HT1080 (cell line): ENCODE measurements around the gene APELA. TPM values are rescaled to one million over a fixed set of nuclear protein-coding genes. Genes with fewer than 3 reads are reported as not detected.
"Not testable (repeated sequence)": the region's sequence is repeated elsewhere in the genome, so short reads cannot be mapped to it uniquely, and the experiment has no call there.

Experiments used
- DNase-seq: peaks from one replicate; pipeline ENCODE4 v3.0.0-alpha.2; 2015; ENCODE audit warnings: low read depth
- total RNA-seq: library from RNA; depleted of rRNA; stranded (reverse); fragments of >200 nt; shearing (Covaris generic); gene quantifications from 2 replicates; pipeline ENCODE4 v1.2.3, GENCODE V29; 2014; rRNA removed

Gene APELA
- total RNA-seq, 1 experiment from 2014 or later, result not detected

DNA sequence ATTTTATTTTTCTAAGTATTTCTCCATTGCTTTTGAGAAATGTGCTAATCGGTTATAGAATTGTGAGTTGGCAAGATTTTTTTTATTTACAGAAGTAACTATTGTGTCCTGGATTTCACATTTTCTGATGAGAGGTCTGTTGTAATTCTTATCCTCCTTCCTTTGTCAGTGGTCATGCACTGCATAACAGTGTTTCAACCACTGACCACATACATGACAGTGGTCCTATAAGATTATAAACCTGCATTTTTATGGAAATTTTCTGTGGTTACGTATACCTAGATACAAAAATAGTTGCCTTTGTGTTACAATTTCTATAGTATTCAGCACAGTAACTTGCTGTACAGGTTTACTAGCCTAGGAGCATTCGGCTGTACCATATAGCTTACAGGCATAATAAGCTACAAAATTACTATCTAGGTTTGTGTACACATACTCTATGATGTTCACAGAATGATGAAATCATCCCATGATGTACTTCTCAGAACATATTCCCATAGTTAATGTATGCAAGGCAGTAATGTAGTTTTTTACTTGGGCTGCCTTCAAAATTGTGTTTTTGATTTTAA, 47.8 kb downstream of the APELA start:
- DNase-seq, result no peak

DNA sequence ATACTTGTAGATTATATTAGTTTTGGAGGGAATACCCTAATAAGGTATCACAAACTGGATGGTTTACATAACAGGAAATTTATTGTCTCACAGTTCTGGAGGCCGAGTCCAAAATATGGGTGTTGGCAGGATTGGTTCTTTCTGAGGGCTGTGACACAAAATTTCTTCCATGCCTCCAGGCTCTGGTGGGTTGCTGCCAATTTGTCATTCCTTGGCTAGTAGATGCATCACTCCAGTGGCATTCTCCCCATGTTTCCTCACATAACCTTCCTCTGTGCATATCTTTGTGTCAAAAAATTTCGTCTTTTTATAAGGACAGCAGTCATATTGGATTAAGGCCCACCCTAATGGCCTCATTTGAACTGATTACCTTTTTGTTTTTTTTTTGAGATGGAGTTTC, 49.3 kb downstream of the APELA start:
- peak; percentile 35 for DNase-seq

DNA sequence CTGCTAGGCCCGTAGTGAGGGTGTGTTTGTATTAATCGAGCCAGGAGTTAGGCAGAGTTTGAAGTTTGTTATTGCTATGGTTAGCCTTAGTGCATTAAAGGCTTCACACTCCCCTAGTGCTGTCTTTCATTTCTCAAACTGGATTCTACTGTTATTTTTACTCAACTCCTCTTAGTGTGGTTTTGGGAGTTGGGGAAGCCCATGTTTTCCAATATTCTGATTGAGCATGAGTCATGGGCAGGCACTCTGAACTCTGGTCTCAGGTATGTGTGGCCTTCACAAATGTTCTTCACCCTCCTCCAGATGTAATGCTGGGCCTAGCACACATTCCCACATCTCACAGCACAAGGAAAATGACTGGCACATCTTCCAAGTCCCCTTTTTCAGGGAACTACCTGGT, 50.1 kb downstream of the APELA start:
- DNase-seq, result peak; percentile 21

DNA sequence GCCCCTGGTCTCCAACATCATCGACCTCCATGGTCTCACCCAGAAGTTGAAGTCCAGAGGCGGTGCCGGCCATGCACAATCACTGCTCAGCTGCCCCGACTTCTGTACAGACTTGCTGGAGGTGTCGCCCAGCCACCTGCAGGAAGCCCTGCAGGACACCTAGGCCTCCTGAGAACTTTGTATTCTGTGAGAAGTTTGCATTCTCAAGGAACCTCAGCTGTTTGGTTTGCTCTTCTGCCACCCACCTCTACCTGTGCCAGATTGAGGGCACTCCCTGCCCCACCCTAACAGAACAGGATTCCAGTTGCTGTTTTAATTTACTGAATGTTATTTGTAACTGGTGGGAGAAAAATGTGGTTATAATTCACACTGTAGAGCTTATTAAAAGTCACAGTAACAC, 53.7 kb downstream of the APELA start:
- DNase-seq, result no peak

DNA sequence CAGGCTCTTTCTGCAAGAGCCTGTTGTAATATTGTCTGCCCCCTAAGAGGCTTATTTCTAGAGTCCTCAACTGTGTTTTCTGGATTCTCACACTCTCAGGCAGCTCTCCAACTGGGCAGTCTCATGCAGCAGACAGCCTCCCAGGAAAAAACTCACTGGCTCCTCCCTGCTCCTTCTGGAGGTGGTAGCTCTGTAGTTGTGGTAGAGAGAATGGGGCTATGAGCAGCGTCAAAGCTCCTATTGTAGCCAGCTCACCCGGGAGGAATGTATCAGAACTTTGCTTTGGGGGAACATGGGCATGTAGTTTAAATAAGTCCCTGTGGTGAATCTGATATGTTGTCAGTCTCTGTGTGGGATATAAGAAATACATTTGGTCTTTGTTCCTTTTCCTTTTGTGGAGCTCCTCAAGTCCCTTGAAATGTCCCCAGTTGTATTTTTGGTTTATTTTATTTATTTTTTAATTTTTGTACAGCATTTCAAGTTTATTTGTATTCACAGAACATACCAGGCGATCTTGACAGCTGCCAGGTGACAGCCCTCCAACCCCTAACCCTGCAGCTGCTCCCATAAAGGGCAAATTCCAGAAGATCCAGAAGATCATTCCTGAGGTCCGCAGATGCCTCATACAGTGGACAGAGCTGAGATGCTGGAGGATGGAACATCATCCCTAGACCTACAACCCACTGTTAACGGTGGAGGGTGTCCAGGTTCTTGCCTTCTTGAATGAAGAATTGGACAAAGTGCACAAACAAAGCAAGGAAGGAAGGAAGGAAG, 54.8 kb downstream of the APELA start:
- peak; percentile 75 for DNase-seq

DNA sequence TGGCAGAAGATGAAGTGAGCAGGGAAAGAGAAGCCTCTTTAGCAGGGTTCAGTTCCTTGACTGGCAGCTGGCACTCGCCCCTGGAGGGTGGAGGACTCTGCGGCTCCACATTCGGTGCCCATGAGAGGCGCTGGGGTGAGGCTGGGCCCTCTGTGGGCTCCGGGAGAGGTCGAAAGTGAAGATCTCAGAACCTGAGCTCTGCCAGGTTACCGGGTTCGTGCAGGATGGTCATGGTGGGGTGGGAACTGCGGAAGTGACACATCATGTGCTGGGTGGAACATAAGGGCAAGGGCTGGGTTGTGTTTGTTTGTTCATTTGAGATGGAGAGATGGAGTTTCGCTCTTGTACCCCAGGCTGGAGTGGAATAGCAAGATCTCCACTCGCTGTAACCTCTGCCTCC, 56.3 kb downstream of the APELA start:
- no peak for DNase-seq

DNA sequence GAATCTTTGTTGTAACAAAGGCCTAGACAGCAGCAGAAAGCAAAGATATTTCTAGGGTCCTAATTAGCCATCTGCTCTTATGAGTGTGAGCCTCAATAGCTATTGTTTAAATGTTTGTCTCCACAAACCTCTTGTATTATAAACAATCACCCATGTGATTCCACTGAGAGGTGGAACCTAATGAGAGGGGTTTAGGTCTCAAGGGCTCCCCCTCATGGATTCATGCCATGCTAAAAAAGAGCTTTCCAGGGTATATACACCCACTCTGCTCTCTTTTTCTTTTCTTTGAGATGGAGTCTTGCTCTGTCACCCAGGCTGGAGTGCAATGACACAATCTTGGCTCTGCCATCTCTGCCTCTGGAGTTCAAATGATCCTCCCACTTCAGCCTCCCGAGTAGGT, 58.4 kb downstream of the APELA start:
- DNase-seq, result peak; percentile 46

DNA sequence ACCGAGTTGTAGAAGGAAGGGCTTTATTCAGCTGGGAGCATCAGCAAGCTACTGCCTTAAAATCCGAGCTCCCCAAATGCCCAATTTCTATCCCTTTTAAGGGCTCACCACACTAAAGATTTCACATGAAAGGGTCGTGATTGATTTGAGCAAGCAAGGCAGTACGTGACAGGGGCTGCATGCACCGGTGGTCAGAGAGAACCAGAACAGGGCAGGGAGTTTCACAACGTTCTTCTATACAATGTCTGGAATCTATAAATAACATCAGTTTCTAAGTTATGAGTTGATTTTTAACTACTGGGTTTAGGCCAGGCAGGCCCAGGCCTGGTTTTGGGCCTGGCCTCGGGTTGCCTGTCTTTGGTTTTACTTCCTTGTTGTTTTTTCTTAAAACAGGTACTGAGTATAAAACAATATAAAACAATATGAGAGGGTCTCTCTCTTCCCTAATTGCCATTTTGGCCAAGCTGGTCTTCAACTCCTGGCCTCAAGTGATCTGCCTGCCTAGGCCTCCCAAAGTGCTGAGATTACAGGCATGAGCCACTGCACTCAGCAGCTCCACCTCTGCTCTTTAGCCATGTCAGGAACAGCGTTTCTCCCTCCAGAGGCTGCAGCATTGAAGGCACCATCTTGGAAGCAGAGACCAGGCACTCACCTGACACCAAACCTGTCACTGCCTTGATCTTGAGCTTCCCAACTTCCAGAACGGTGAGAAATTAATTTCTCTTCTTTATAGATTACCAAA, 59.1 kb downstream of the APELA start:
- DNase-seq, result not testable (repeated sequence)

DNA sequence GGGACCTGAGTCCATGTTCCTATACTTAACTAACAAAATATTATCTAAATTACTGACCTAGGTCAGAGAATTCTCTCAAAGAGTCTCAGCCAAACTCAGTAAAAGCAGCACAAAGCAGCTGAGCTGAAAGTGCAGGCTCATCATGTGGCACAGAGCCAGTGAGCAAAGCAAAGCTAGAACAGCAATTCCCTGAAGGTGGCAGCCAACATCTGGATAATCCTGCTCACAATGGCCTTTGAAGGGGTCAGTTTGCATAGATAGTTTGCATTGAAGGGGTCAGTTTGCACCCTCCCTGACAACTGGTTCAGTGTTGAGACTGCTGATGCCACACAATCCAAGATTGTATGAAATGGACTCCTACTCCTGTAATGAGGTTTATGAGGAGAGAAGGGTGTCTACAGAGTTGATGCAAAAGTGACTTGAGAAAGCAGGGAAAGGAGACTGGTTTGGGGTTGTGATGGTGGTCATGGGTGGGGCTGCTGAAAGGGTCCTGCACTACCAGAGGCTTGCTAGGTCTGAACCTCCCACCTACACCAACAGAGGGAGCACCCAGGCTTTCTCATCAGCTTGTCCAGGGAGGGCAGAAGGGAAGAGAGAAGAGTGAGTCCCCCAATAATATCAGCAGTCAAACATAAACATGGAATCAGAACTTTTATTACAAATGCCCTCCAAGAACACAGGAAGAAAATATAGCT, 60.7 kb downstream of the APELA start:
- DNase-seq, result no peak

DNA sequence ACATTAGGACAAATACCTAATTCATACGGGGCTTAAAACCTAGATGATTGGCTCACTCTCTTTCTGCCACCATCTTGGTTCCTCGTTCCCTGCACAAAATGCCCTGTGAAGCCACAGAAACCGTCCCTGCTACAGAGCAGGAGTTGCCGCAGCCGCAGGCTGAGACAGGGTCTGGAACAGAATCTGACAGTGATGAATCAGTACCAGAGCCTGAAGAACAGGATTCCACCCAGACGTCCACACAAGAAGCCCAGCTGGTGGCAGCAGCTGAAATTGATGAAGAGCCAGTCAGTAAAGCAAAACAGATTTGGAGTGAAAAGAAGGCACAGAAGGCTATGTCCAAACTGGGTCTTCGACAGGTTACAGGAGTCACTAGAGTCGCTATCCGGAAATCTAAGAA, 66.2 kb downstream of the APELA start:
- no peak for DNase-seq

DNA sequence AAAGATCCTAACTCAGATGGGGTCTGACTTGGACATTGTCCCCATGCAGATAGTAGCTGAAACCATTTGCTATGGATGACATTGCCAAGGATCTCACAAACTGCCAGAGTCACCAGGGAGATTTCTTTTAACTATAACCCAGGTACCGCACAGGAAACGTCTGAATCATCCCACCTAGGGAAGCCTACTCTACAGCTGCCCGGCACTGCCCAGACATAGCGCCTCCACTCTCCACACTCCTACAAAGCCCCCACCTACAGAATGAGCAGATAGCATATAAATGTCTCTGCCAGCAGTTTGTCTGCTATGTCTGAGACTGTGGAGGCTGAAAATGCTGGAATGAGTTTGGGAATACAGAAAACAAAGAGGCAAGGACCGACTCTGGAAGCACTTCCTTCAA, 68.2 kb downstream of the APELA start:
- peak; percentile 31 for DNase-seq

DNA sequence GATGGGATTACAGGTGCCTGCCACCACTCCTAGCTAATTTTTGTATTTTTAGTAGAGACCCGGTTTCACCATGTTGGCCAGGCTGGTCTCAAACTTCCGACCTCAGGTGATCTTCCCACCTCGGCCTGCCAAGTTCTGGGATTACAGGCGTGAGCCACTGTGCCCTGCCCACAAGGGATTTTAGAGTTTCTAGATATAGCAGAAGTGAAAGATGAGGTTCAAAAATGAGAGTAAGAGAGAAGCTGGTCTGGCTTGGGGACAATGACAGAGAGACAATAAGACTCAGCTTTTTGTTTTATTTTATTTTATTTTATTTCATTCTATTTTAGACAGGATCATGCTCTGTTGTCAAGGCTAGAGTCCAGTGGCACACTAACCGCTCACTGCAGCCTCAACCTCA, 69.8 kb downstream of the APELA start:
- DNase-seq, result no peak

Other genes with a start within 250 kb of the APELA start
- gene SMIM31, start 123.0 kb upstream of the APELA start, total RNA-seq, result not detected in 2 replicates
- 2.4 and 3.9 TPM in 2 replicates for gene TRIM61, start 100.5 kb downstream of the APELA start, total RNA-seq
- gene TRIM60, start 154.8 kb downstream of the APELA start, total RNA-seq, result not detected in 2 replicates
- gene TRIM75, start 176.7 kb downstream of the APELA start, total RNA-seq, result not detected in 2 replicates
- 19.2 and 30.9 TPM in 2 replicates for gene TMEM192, start 235.7 kb downstream of the APELA start, total RNA-seq